ENCODE data around the gene IGFL2.

- TF ChIP-seq CTCF (IDR thresholded peaks at IDR 0.05 in 2 of 3, conservative IDR thresholded peaks at IDR 0.05 in 1 of 3; ENCODE audit: borderline replicate concordance in 1 of 3, insufficient read depth in 1 of 3, low read depth in 2 of 3, low read length in 2 of 3) = no peak
- no peak for TF ChIP-seq FOSL1 (IDR thresholded peaks at IDR 0.05; ENCODE audit: low read depth)
- no peak for TF ChIP-seq POLR2A (IDR thresholded peaks at IDR 0.05; ENCODE audit: borderline replicate concordance, extremely low read depth, insufficient read depth, insufficient read length)
- TF ChIP-seq MAX (IDR thresholded peaks at IDR 0.05) = no peak
- TF ChIP-seq POLR2AphosphoS5 (IDR thresholded peaks at IDR 0.05; ENCODE audit: low read depth, low read length) = no peak
- TF ChIP-seq EZH2phosphoT487 (IDR thresholded peaks at IDR 0.05; ENCODE audit: borderline replicate concordance) = no peak
- no peak for TF ChIP-seq REST (IDR thresholded peaks at IDR 0.05; ENCODE audit: low read depth)
- no peak for TF ChIP-seq YY1 (IDR thresholded peaks at IDR 0.05; ENCODE audit: extremely low read depth, insufficient replicate concordance, low read depth, low read length)
Observed at GRCh38 chr19:46147791-46148288, at the start of gene IGFL2.
